ENCODE results near the gene TYMS. TPM values are rescaled to one million over a fixed set of nuclear protein-coding genes. Genes with fewer than 3 reads are reported as not detected.
"Not testable (repeated sequence)": the region's sequence is repeated elsewhere in the genome, so short reads cannot be mapped to it uniquely, and the experiment has no call there.

TYMS gene
- polyA plus RNA-seq, 3 donors = not detected

DNA sequence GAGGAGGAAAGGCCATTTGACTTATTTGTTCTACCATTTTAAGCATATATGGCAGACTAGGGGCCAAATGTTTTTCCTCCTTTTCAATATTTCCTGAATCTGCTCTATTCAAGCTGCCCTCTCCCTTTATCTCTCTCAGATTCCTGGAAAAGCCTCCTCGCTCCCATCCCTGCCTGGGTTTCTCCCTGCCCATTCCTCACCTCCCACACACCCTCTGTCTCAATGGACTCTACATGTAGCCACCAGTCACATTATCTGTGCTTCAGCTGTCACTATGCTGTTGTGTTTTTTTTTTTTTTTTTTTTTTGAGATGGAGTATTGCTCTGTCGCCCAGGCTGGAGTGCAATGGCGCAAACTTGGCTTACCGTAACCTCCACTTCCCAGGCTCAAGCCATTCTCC lies 22.9 kb downstream of the TYMS start:
- Histone ChIP-seq H3K79me2 (ENCODE audit: insufficient read depth, low read length) (no peaks in the 10 kb centered on the region), H3K36me3 (replicated peaks in 1 of 2; ENCODE audit: control insufficient read depth in 1 of 2, insufficient read depth in 2 of 2, low read length in 2 of 2) (peaks cover 4 to 38% of the 10 kb centered on the region in 2 donors), H3K4me1 (ENCODE audit: control insufficient read depth in 1 of 2, insufficient read depth in 2 of 2, low read length in 2 of 2) (no peaks in the 10 kb centered on the region), H4K20me1 (ENCODE audit: insufficient read depth, low read length) (no peaks in the 10 kb centered on the region), H3K4me2 (replicated peaks; ENCODE audit: extremely low read depth, low read length, poor library complexity, severe bottlenecking) (no peak overlapping the region), H3K9me3 (replicated peaks in 1 of 2; ENCODE audit: control insufficient read depth in 1 of 2, insufficient read depth in 1 of 2, low read length in 2 of 2) (no peaks in the 10 kb centered on the region), H3K27me3 (ENCODE audit: control insufficient read depth in 2 of 2, insufficient read depth in 2 of 2, low read length in 2 of 2) (no peaks in the 10 kb centered on the region), H2AFZ (ENCODE audit: insufficient read depth, low read depth, low read length, poor library complexity, severe bottlenecking) (no peak overlapping the region), H3K9ac (ENCODE audit: insufficient read depth, low read length, poor library complexity, severe bottlenecking) (no peak overlapping the region), H3K4me3 (replicated peaks in 1 of 3; ENCODE audit: low read depth in 2 of 3, low read length in 3 of 3) (no peak overlapping the region), H3K27ac (ENCODE audit: low read depth in 1 of 2, low read length in 2 of 2) (no peak overlapping the region)
- no peaks in the 10 kb centered on the region for H3K27me3 Mint-ChIP-seq (ENCODE audit: low read depth in 3 of 3)
- H3K4me3 Mint-ChIP-seq = no peak overlapping the region
- TF ChIP-seq, protein P1, sequence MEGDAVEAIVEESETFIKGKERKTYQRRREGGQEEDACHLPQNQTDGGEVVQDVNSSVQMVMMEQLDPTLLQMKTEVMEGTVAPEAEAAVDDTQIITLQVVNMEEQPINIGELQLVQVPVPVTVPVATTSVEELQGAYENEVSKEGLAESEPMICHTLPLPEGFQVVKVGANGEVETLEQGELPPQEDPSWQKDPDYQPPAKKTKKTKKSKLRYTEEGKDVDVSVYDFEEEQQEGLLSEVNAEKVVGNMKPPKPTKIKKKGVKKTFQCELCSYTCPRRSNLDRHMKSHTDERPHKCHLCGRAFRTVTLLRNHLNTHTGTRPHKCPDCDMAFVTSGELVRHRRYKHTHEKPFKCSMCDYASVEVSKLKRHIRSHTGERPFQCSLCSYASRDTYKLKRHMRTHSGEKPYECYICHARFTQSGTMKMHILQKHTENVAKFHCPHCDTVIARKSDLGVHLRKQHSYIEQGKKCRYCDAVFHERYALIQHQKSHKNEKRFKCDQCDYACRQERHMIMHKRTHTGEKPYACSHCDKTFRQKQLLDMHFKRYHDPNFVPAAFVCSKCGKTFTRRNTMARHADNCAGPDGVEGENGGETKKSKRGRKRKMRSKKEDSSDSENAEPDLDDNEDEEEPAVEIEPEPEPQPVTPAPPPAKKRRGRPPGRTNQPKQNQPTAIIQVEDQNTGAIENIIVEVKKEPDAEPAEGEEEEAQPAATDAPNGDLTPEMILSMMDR (IDR thresholded peaks at IDR 0.05) = no peak
- no peak for DNase-seq
- WGBS (ENCODE audit: insufficient coverage) = 100% methylated on average over 1 of the region's 4 CpGs
- no peaks in the 10 kb centered on the region for H3K4me1 Mint-ChIP-seq
- H3K36me3 Mint-ChIP-seq = peaks cover 39 to 44% of the 10 kb centered on the region in 2 donors
- intact Hi-C loops (cut with micrococcal nuclease) = no loop called here
- no peak overlapping the region for H3K27ac Mint-ChIP-seq
- H3K9me3 Mint-ChIP-seq = no peaks in the 10 kb centered on the region

GRCh38 chr18:681985-682384 lies 24.5 kb downstream of the TYMS start:
- Histone ChIP-seq H3K27ac (ENCODE audit: low read depth in 1 of 2, low read length in 2 of 2) (no peak overlapping the region), H3K9me3 (replicated peaks in 1 of 2; ENCODE audit: control insufficient read depth in 1 of 2, insufficient read depth in 1 of 2, low read length in 2 of 2) (no peaks in the 10 kb centered on the region), H3K27me3 (ENCODE audit: control insufficient read depth in 2 of 2, insufficient read depth in 2 of 2, low read length in 2 of 2) (no peaks in the 10 kb centered on the region), H3K4me2 (replicated peaks; ENCODE audit: extremely low read depth, low read length, poor library complexity, severe bottlenecking) (no peak overlapping the region), H3K4me3 (replicated peaks in 1 of 3; ENCODE audit: low read depth in 2 of 3, low read length in 3 of 3) (no peak overlapping the region), H3K36me3 (replicated peaks in 1 of 2; ENCODE audit: control insufficient read depth in 1 of 2, insufficient read depth in 2 of 2, low read length in 2 of 2) (peaks cover 2 to 31% of the 10 kb centered on the region in 2 donors), H4K20me1 (ENCODE audit: insufficient read depth, low read length) (no peaks in the 10 kb centered on the region), H3K9ac (ENCODE audit: insufficient read depth, low read length, poor library complexity, severe bottlenecking) (no peak overlapping the region), H3K4me1 (ENCODE audit: control insufficient read depth in 1 of 2, insufficient read depth in 2 of 2, low read length in 2 of 2) (no peaks in the 10 kb centered on the region), H2AFZ (ENCODE audit: insufficient read depth, low read depth, low read length, poor library complexity, severe bottlenecking) (no peak overlapping the region), H3K79me2 (ENCODE audit: insufficient read depth, low read length) (no peaks in the 10 kb centered on the region)
- DNase-seq = no peak
- TF ChIP-seq, protein P1 (IDR thresholded peaks at IDR 0.05) = no peak
- Mint-ChIP-seq H3K27ac (peak overlapping the region in 1 of 7 donors; percentile 47), H3K4me1 (no peaks in the 10 kb centered on the region), H3K4me3 (no peak overlapping the region), H3K9me3 (no peaks in the 10 kb centered on the region), H3K36me3 (peaks cover 32 to 33% of the 10 kb centered on the region in 2 donors), H3K27me3 (ENCODE audit: low read depth in 3 of 3) (no peaks in the 10 kb centered on the region)
- intact Hi-C loops (cut with micrococcal nuclease) = no loop called here
- WGBS (ENCODE audit: insufficient coverage) = 42% methylated on average over 5 of the region's 5 CpGs

DNA sequence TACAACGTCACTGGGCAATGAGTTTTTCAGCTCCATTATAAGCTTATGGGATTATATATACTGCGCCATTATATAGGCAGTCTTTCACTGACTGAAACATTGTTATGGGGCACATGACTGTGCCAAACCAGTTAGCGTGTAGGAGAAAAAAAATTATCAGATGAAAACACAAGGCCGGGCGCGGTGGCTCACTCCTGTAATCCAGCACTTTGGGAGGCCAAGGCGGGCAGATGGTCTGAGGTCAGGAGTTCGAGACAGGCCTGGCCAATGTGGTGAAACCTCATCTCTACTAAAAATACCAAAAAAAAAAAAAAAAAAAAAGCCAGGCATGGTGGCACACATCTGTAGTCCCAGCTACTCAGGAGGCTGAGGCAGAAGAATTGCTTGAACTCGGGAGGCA lies 25.0 kb downstream of the TYMS start:
- H3K9me3 Mint-ChIP-seq; H3K27me3 ChIP-seq (ENCODE audit: control insufficient read depth in 2 of 2, insufficient read depth in 2 of 2, low read length in 2 of 2); H3K4me2 ChIP-seq (replicated peaks; ENCODE audit: extremely low read depth, low read length, poor library complexity, severe bottlenecking); H4K20me1 ChIP-seq (ENCODE audit: insufficient read depth, low read length); intact Hi-C loops (cut with micrococcal nuclease); DNase-seq; H3K4me3 Mint-ChIP-seq; H3K4me1 Mint-ChIP-seq; H3K27ac Mint-ChIP-seq; H3K9ac ChIP-seq (ENCODE audit: insufficient read depth, low read length, poor library complexity, severe bottlenecking); H3K79me2 ChIP-seq (ENCODE audit: insufficient read depth, low read length); H2AFZ ChIP-seq (ENCODE audit: insufficient read depth, low read depth, low read length, poor library complexity, severe bottlenecking); H3K27me3 Mint-ChIP-seq (ENCODE audit: low read depth in 3 of 3); H3K4me1 ChIP-seq (ENCODE audit: control insufficient read depth in 1 of 2, insufficient read depth in 2 of 2, low read length in 2 of 2); H3K4me3 ChIP-seq (replicated peaks in 1 of 3; ENCODE audit: low read depth in 2 of 3, low read length in 3 of 3); H3K9me3 ChIP-seq (replicated peaks in 1 of 2; ENCODE audit: control insufficient read depth in 1 of 2, insufficient read depth in 1 of 2, low read length in 2 of 2); H3K27ac ChIP-seq (ENCODE audit: low read depth in 1 of 2, low read length in 2 of 2): not testable (repeated sequence)
- WGBS (ENCODE audit: insufficient coverage) = 100% methylated on average over 4 of the region's 9 CpGs
- peaks cover 30% of the 10 kb centered on the region in 2 donors for H3K36me3 Mint-ChIP-seq
- peaks cover 2 to 27% of the 10 kb centered on the region in 2 donors for H3K36me3 ChIP-seq (replicated peaks in 1 of 2; ENCODE audit: control insufficient read depth in 1 of 2, insufficient read depth in 2 of 2, low read length in 2 of 2)
